GM19239 (cell line): ENCODE measurements around the gene CEACAM1.
"Not testable (repeated sequence)": the region's sequence is repeated elsewhere in the genome, so short reads cannot be mapped to it uniquely, and the experiment has no call there.

ENCODE experiments used
- DNase-seq: peaks from one replicate; pipeline ENCODE4 v3.0.0; 2011; ENCODE audit warnings: low spot score; ENCODE audit not compliant: insufficient read length
- FAIRE-seq: peaks from 2 replicates; lab custom pipeline; 2011; peaks lifted over from hg19 to GRCh38; lab: Jason Lieb, UNC

CEACAM1 gene

GRCh38 chr19:42550521-42550920, 22.2 kb upstream of the CEACAM1 start:
- not testable (repeated sequence) for DNase-seq, FAIRE-seq

GRCh38 chr19:42549067-42549466, 20.8 kb upstream of the CEACAM1 start:
- not testable (repeated sequence) for DNase-seq, FAIRE-seq

GRCh38 chr19:42548552-42548951, 20.3 kb upstream of the CEACAM1 start:
- no peak for DNase-seq
- no peak for FAIRE-seq

GRCh38 chr19:42547929-42548328, 19.6 kb upstream of the CEACAM1 start:
- no peak for FAIRE-seq
- DNase-seq = no peak

GRCh38 chr19:42546831-42547500, 18.7 kb upstream of the CEACAM1 start:
- no peak for FAIRE-seq
- DNase-seq = no peak

GRCh38 chr19:42544146-42544545, 15.9 kb upstream of the CEACAM1 start:
- FAIRE-seq = no peak
- no peak for DNase-seq

- DNase-seq = no peak
- no peak for FAIRE-seq
Measured at GRCh38 chr19:42542791-42543190, 14.5 kb upstream of the CEACAM1 start.

GRCh38 chr19:42540071-42540553, 11.8 kb upstream of the CEACAM1 start:
- DNase-seq = no peak
- FAIRE-seq = no peak

GRCh38 chr19:42538841-42539709, 10.8 kb upstream of the CEACAM1 start:
- FAIRE-seq = no peak
- no peak for DNase-seq

GRCh38 chr19:42535276-42535675, 7.0 kb upstream of the CEACAM1 start:
- not testable (repeated sequence) for FAIRE-seq, DNase-seq

- FAIRE-seq (no peak), DNase-seq (no peak)
Measured at GRCh38 chr19:42534391-42534790, 6.1 kb upstream of the CEACAM1 start.

- no peak for FAIRE-seq
- no peak for DNase-seq
Measured at GRCh38 chr19:42532891-42533290, 4.6 kb upstream of the CEACAM1 start.

GRCh38 chr19:42531313-42531712, 3.0 kb upstream of the CEACAM1 start:
- DNase-seq (no peak), FAIRE-seq (no peak)

- FAIRE-seq (peak; percentile 94), DNase-seq (peak; percentile 70)
Measured at GRCh38 chr19:42529248-42529764, 1.0 kb upstream of the CEACAM1 start.

- DNase-seq (no peak), FAIRE-seq (no peak)
Measured at GRCh38 chr19:42524943-42525342, 3.3 kb downstream of the CEACAM1 start.

GRCh38 chr19:42524250-42524649, 4.0 kb downstream of the CEACAM1 start:
- DNase-seq (no peak), FAIRE-seq (no peak)

GRCh38 chr19:42522262-42522661, 6.0 kb downstream of the CEACAM1 start:
- FAIRE-seq, DNase-seq: not testable (repeated sequence)

- FAIRE-seq (no peak), DNase-seq (no peak)
Measured at GRCh38 chr19:42521346-42522030, 6.8 kb downstream of the CEACAM1 start.

- FAIRE-seq (no peak), DNase-seq (no peak)
Measured at GRCh38 chr19:42519108-42519507, 9.2 kb downstream of the CEACAM1 start.

- FAIRE-seq = no peak
- DNase-seq = no peak
Measured at GRCh38 chr19:42516771-42517170, 11.5 kb downstream of the CEACAM1 start.
